ENCODE measurements around the gene HSH2D.

Gene HSH2D

DNA sequence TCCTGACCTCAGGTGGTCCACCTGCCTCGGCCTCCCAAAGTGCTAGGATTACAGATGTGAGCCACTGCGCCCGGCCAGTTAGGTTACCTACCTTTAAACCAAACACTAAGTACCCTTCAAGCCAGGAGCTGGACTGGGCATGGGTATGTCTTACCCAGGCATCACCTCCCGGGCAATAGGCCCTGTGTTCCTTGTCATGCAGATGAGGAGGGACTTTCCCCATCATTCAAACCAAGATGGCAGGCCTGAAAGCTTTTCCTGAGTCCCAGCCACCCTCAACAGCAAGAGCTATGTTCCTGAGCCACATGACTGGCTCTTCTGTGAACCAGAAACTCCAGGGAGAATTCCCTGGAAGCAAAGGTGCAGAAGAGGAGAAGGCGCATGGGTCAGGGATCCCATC, 22.3 kb upstream of the HSH2D start:
- no peak for DNase-seq (ENCODE audit: low read depth)

DNA sequence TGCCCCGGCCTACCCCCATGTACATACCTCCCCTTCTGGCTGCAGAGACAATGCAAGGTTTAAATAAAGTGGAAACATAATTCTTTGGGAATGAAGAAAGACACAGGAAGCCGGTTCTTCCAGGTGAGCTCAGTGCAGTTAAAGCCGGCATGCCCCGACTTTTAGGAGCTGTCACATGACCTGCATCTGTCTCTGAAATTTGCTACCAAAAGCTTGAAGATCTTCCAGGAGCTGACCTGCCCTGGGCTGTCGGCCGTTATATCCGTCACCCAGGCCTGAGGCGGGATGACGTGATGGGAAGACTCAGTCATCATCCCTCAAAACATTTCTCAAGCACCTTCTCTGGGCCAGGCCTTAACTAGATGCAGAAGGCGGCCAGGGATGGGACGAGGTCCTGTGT, 21.5 kb upstream of the HSH2D start:
- DNase-seq (ENCODE audit: low read depth) = no peak

DNA sequence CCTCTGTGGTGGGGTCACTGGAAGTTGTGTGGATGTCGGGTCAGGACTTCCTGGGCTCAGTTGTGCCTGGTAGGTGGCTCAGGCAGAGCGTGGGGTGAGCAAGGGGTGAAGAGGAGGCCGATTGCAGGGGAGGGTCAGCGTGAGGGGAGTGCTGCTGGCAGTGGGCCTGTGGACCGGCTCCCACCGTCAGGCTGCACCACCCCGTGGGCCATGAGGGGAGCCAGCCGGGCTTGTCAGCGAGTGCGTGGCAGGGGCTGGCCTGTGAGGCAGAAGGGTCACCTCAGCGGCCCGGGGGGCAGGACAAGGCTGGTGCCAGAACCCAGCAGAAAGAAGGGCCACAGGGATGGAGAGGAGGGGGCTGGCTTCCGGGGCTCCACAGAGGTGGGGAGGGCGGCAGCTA, 18.5 kb upstream of the HSH2D start:
- DNase-seq (ENCODE audit: low read depth) = no peak

- DNase-seq (ENCODE audit: low read depth) = no peak
Observed at GRCh38 chr19:16125737-16126495, 17.6 kb upstream of the HSH2D start.

DNA sequence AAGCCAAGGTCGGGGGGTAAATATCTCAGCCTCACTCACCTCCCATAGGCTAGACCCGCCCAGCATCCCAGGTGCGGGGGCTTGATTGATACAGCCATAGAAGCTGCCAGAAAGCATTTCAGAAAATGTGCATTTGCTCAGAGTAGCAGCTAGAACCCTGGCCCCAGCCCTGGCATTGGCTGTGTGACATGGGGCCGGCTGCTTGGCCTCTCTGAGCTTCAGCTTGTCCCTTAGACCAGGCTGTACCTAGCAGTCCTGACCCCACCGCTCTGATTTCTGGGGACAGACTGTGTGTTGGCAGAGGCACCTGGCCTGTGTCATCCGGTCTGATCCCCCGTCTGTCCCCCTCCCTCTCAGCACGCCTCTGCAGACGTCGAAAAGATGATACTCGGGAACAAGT, 16.4 kb upstream of the HSH2D start:
- DNase-seq (ENCODE audit: low read depth) = no peak

- DNase-seq (ENCODE audit: low read depth) = no peak
Observed at GRCh38 chr19:16127776-16128371, 15.6 kb upstream of the HSH2D start.

GRCh38 chr19:16131648-16132047, 11.8 kb upstream of the HSH2D start:
- no peak for DNase-seq (ENCODE audit: low read depth)

DNA sequence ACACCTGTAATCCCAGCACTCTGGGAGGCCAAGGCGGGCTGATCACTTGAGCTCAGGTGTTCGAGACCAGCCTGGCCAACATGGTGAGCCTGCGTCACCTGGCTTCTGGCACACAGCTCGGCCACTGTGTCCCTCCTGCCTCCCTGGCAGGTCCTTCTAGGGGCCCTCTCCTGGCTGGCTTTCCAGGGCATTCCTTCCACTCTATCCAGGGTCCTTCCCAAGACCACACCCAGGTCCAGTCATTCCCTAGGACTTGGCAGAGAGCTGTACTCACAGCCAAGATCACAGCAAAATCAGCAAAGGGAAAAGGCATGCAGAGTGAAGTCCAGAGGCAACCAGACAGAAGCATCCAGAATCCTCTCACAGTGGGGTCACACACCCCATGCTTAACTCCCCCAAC, 9.7 kb upstream of the HSH2D start:
- DNase-seq (ENCODE audit: low read depth) = no peak

DNA sequence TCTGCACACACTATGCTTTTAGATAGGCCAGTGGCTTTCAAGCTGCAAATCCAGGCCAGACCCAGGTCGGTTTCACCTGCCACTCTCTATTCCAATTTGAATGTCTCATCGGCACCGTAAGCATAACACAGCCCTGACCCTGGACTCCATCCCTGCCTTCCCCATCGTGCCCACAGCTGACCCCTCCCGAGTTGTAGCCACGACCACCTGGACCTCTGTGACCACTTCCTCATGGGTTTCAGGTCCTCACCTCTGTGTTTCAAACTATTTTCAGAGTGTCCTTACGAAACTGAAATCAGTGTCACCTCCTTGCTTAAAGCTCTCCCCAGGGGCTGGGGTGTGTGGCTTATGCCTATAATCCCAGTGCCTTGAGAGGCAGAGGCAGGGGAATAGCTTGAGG, 9.0 kb upstream of the HSH2D start:
- no peak for DNase-seq (ENCODE audit: low read depth)

GRCh38 chr19:16135430-16136127, 7.9 kb upstream of the HSH2D start:
- no peak for DNase-seq (ENCODE audit: low read depth)

DNA sequence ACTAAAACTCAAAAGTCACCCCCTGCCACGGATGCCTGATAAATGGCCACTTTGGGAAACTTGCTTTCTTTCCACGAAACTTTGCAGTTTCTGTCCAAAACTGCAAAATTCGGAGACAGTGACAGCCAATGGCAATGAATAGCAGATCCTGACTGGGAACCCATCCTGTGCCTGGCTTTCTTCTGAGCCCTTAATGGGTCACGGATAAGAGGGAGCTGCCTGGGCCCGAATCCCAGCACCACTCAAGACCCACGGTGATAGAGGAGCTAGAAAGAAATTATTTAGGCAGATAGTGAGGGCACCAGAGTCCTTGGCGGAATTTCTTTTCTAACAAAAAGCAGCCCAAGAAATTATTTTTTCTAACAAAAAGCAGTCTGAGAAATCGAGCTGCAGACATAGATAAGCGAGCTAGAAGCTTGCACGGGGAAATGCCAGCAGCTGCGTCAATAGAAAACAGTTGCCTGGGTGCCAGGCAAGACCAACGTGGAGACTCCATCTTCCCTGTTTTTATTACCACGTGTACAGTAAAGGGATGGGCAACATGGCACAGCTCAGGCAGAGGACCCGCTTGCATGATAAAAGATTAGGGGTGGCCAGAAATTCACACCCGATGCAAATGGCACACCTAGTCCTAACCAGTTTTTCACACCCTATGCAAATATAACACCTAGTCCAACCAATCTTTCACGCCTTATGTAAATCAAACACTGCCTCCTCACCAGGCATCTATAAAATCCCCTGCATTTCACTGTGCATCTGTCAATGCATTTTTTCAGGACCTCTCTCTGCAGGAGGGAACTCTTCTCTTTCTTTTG, 7.1 kb upstream of the HSH2D start:
- no peak for DNase-seq (ENCODE audit: low read depth)

DNA sequence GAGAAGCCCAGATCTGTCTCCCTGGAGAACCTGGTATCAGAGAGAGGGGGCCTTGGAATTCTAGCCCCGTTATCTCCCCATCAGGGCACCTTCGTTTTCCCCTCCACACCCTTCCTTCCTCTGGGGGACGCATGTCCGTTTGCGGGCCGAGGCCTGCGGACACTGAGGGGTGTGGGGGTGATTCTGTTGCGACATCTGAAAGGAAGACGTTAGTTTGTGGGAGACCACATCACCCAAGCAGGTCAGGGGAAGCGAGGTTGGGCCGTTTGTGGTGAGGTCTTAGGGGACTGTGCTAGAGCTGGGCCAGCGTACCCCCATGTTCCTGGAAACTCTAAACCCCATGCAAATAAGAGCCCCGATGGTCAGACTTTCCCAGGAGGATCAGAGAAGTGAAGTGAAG, 3.7 kb upstream of the HSH2D start:
- DNase-seq (ENCODE audit: low read depth) = no peak

DNA sequence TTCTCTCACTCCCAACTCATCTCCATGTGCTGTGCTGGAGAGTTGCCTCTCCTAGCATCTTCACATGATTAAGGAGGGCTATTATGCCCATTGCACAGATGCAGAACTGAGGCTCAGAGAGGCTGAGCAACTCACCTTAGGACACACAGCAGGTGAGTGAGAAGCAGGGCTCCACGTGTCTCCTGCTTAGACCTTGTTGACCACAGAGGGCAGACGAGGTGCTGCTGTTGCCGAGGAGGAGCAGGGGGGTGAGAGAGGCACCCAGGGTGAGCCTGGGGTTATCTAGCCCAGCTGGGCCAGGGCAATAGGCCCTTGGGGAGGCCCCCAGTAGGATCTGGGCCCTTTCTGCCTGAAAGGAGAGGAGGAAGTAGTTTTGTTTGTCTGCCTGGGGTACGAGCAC, 2.4 kb upstream of the HSH2D start:
- no peak for DNase-seq (ENCODE audit: low read depth)

GRCh38 chr19:16142032-16142580, 1.4 kb upstream of the HSH2D start:
- DNase-seq (ENCODE audit: low read depth) = no peak

GRCh38 chr19:16144216-16144581, 714 bp downstream of the HSH2D start:
- no peak for DNase-seq (ENCODE audit: low read depth)

- DNase-seq (ENCODE audit: low read depth) = no peak
Observed at GRCh38 chr19:16146112-16146511, 2.6 kb downstream of the HSH2D start.

DNA sequence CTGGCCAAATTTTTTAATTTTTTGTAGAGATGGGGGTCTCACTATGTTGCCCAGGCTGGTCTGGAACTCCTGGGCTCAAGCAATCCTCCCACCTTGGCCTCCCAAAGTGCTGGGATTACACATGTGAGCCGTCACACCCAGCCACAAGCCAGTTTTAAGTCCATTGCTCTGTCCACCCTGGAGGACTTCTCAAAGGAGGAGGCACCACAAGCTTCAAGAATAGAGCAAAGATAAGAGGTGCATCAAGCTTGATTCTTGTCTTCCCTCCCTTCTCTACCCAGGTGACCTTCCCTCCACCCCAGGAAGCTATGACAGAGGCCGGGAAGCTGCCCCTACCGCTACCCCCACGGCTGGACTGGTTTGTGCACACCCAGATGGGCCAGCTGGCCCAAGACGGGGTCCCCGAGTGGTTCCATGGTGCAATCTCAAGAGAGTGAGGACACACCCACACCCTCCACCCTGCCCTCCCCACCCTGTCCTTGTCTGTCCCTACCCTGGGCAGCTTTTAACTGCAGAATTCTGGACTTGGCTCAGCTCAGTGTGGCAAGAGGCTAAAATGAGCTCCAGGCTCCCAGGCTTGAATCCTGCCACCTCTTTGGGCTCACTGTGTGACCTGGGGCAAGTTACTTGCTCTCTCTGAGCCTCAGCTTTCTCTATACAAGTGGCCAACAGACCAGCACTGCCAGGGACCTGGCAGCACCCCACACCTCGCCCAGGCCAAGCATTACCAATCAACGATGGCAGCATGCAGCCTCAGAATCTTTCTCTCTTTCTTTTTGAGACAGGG, 5.2 kb downstream of the HSH2D start:
- DNase-seq (ENCODE audit: low read depth) = no peak

DNA sequence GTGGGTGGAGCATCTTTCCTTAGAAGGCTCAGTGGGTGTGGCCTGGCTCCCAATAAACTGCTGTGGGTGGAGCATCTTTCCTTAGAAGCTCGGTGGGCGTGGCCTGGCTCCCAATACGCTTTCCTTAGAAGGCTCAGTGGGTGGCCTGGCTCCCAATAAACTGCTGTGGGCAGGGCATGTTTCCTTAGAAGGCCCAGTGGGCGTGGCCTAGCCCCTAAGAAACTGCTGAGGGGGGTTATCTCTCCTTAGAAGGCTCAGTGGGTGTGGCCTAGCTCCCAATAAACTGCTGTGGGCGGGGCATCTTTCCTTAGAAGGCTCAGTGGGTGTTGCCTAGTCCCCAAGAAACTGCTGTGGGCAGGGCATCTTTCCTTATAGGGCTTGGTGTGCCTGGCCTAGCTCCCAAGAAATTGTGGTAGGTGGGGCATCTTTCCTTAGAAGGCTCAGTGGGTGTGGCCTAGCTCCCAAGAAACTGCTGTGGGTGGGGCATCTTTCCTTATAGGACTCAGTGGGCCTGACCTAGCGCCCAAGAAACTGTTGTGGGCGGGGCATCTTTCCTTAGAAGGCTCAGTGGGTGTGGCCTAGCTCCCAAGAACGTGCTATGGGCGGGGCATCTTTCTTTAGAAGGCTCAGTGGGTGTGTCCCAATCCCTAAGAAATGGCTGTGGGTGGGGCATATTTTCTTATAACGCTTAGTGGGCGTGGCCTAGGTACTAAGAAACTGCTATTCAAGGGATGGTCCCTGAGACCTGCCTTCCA, 10.3 kb downstream of the HSH2D start:
- DNase-seq (ENCODE audit: low read depth) = no peak

DNA sequence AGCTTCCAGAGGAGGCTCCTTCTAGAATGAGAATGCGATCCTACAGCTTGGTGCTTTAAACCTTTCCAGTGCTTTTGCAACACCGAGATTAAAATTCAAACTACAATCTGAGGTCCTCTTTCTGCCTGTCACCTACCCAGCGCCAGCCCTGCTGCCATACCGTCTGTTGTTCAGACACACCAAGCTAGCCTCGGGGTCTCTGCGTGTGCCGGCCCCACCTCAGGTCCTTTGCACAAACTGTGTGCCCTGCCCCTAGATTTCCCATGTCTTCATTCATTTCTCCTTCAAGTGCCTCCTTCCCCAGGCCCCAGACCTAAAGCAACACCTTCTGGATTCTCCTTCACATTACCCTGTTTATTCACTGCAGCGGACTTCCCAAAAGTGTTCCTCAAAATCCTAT, 11.1 kb downstream of the HSH2D start:
- no peak for DNase-seq (ENCODE audit: low read depth)

- no peak for DNase-seq (ENCODE audit: low read depth)
Observed at GRCh38 chr19:16155128-16155527, 11.6 kb downstream of the HSH2D start.

DNA sequence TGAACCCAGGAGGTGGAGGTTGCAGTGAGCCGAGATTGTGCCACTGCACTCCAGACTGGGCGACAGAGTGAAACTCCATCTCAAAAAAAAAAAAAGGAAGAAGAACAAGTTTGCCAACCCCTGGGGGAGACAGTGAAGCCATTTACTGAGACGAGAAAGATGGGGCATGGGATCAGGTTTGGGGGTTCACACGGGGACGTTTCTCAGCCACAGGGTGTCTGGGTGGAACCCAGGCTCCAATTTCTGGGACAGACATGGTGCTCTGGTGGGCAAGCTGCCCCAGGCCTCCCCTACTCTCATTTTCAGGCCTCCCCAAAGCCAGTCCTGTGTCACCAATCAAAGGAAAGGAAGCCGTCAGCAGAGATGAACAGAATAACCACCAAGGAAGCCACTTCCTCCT, 13.4 kb downstream of the HSH2D start:
- DNase-seq (ENCODE audit: low read depth) = no peak

All from iris pigment epithelial cell (primary cell).